Measurements from ENCODE around the gene NUP214.

The NUP214 gene

DNA sequence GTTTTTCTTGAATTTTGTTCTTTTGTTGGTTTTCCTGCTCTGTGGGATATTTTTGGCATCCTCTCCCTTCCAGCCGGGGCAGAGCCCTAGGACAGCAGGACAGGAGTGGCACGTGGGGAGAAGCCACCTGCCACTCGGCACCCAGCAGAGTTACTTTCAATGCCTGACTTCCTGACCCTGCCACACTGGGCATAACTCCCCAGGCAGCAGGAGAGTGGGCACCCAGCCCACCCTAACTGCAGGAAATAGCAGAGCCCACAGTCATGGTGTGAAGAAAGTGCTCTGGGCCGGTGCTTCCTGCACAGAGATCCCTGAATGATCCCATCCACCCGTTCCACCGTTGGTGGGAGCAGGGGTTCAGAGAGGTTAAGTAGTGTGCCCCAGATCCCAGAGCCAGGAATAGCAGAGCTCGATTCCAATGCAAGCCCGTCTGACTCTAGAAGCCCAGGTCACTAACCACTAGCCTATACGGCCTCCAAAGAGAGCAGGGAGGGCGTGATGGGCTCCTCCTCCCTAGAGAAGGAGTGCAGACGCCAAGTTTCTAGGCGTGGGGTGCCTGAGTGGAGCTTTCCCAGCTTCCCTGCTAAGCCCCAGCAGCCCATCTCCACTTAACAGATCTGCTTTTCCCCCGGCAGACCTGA is 8.1 kb upstream of the NUP214 start:
- Histone ChIP-seq H2BK15ac (replicated peaks; ENCODE audit: low read depth) (no peak overlapping the region), H4K5ac (ENCODE audit: low read length) (no peak overlapping the region), H2BK120ac (ENCODE audit: low read depth, low read length) (no peak overlapping the region), H2AK5ac (ENCODE audit: low read length) (no peak overlapping the region), H2BK5ac (ENCODE audit: low read length) (no peak overlapping the region), H3K4me2 (ENCODE audit: low read length) (no peak overlapping the region), H3K79me2 (ENCODE audit: control insufficient read depth, insufficient read depth, low read length) (no peaks in the 10 kb centered on the region), H3K4me1 (ENCODE audit: control insufficient read depth, low read depth, low read length) (no peaks in the 10 kb centered on the region), H3K27ac (ENCODE audit: low read depth, low read length) (no peak overlapping the region), H3K56ac (ENCODE audit: low read length) (no peak overlapping the region), H3K23ac (ENCODE audit: low read length) (no peak overlapping the region), H3K79me1 (ENCODE audit: low read length) (no peaks in the 10 kb centered on the region), H4K8ac (ENCODE audit: low read depth, low read length) (no peak overlapping the region), H3K27me3 (ENCODE audit: insufficient read depth, low read length, poor library complexity) (no peaks in the 10 kb centered on the region), H3K4ac (ENCODE audit: low read depth, low read length) (no peak overlapping the region), H3K18ac (ENCODE audit: low read length) (no peak overlapping the region), H3K4me3 (ENCODE audit: low read length) (no peak overlapping the region), H3K36me3 (ENCODE audit: control insufficient read depth, insufficient read depth, low read length) (peaks cover 7% of the 10 kb centered on the region), H3K9ac (ENCODE audit: low read length) (no peak overlapping the region)
- DNase-seq, result no peak
- WGBS (ENCODE audit: extremely low coverage, insufficient coverage, low lambda C conversion rate), result no CpG with 5 or more reads among the region's 13 CpGs

DNA sequence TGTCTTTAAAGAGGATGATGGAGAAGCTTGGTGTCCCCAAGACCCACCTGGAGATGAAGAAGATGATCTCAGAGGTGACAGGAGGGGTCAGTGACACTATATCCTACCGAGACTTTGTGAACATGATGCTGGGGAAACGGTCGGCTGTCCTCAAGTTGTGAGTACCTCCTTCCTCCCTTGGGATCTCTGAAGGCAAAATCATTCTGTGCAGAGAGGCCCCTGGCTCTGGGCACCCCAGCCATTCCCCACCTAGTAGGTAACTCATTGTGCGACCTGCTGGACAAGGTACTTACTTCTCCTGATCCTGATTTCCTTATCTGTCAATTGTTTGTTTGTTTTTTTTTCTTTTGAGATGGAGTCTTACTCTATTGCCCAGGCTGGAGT is 7.6 kb upstream of the NUP214 start:
- Histone ChIP-seq H4K8ac (ENCODE audit: low read depth, low read length) (no peak overlapping the region), H2BK5ac (ENCODE audit: low read length) (no peak overlapping the region), H3K79me1 (ENCODE audit: low read length) (no peaks in the 10 kb centered on the region), H3K27ac (ENCODE audit: low read depth, low read length) (no peak overlapping the region), H2BK15ac (replicated peaks; ENCODE audit: low read depth) (no peak overlapping the region), H3K79me2 (ENCODE audit: control insufficient read depth, insufficient read depth, low read length) (no peaks in the 10 kb centered on the region), H3K18ac (ENCODE audit: low read length) (no peak overlapping the region), H2AK5ac (ENCODE audit: low read length) (no peak overlapping the region), H3K36me3 (ENCODE audit: control insufficient read depth, insufficient read depth, low read length) (peaks cover 5% of the 10 kb centered on the region), H3K4ac (ENCODE audit: low read depth, low read length) (no peak overlapping the region), H3K56ac (ENCODE audit: low read length) (no peak overlapping the region), H3K23ac (ENCODE audit: low read length) (no peak overlapping the region), H3K9ac (ENCODE audit: low read length) (no peak overlapping the region), H2BK120ac (ENCODE audit: low read depth, low read length) (no peak overlapping the region), H3K4me1 (ENCODE audit: control insufficient read depth, low read depth, low read length) (no peaks in the 10 kb centered on the region), H3K4me3 (ENCODE audit: low read length) (no peak overlapping the region), H4K5ac (ENCODE audit: low read length) (no peak overlapping the region), H3K4me2 (ENCODE audit: low read length) (no peak overlapping the region), H3K27me3 (ENCODE audit: insufficient read depth, low read length, poor library complexity) (no peaks in the 10 kb centered on the region)
- no peak for DNase-seq
- WGBS (ENCODE audit: extremely low coverage, insufficient coverage, low lambda C conversion rate), result no CpG with 5 or more reads among the region's 4 CpGs

DNA sequence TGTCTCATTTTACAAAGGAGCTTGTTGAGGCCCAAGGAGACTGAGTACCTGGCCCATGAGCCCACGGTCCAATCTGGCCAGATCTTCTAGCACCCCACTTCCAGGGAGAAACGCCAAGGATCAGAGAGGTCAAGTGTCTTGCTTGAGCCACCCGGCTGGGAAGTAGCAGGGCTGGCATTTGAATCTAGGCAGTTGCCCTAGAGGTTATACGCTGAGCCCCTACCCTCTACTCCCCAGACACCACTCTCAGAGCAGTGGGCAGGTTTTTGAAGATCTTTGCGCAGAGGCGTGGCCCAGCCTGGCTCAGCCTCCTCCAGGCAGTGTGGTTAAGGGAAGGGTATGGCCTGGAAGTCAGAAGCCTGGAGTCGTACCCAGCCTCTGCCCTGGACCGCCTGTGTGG is 5.8 kb upstream of the NUP214 start:
- peaks cover 5% of the 10 kb centered on the region for H3K36me3 ChIP-seq (ENCODE audit: control insufficient read depth, insufficient read depth, low read length)
- no peak overlapping the region for H3K4me3 ChIP-seq (ENCODE audit: low read length)
- H3K56ac ChIP-seq (ENCODE audit: low read length), result no peak overlapping the region
- no peaks in the 10 kb centered on the region for H3K79me1 ChIP-seq (ENCODE audit: low read length)
- no peak overlapping the region for H2BK5ac ChIP-seq (ENCODE audit: low read length)
- H3K18ac ChIP-seq (ENCODE audit: low read length), result no peak overlapping the region
- no peak overlapping the region for H2BK120ac ChIP-seq (ENCODE audit: low read depth, low read length)
- H3K23ac ChIP-seq (ENCODE audit: low read length), result no peak overlapping the region
- H3K4me2 ChIP-seq (ENCODE audit: low read length), result no peak overlapping the region
- no CpG with 5 or more reads among the region's 8 CpGs for WGBS (ENCODE audit: extremely low coverage, insufficient coverage, low lambda C conversion rate)
- H3K4me1 ChIP-seq (ENCODE audit: control insufficient read depth, low read depth, low read length), result no peaks in the 10 kb centered on the region
- no peak overlapping the region for H4K5ac ChIP-seq (ENCODE audit: low read length)
- H2BK15ac ChIP-seq (replicated peaks; ENCODE audit: low read depth), result no peak overlapping the region
- H3K27me3 ChIP-seq (ENCODE audit: insufficient read depth, low read length, poor library complexity), result no peaks in the 10 kb centered on the region
- no peak overlapping the region for H3K9ac ChIP-seq (ENCODE audit: low read length)
- H3K79me2 ChIP-seq (ENCODE audit: control insufficient read depth, insufficient read depth, low read length), result no peaks in the 10 kb centered on the region
- no peak overlapping the region for H3K27ac ChIP-seq (ENCODE audit: low read depth, low read length)
- no peak overlapping the region for H4K8ac ChIP-seq (ENCODE audit: low read depth, low read length)
- no peak overlapping the region for H2AK5ac ChIP-seq (ENCODE audit: low read length)
- DNase-seq, result no peak
- no peak overlapping the region for H3K4ac ChIP-seq (ENCODE audit: low read depth, low read length)

DNA sequence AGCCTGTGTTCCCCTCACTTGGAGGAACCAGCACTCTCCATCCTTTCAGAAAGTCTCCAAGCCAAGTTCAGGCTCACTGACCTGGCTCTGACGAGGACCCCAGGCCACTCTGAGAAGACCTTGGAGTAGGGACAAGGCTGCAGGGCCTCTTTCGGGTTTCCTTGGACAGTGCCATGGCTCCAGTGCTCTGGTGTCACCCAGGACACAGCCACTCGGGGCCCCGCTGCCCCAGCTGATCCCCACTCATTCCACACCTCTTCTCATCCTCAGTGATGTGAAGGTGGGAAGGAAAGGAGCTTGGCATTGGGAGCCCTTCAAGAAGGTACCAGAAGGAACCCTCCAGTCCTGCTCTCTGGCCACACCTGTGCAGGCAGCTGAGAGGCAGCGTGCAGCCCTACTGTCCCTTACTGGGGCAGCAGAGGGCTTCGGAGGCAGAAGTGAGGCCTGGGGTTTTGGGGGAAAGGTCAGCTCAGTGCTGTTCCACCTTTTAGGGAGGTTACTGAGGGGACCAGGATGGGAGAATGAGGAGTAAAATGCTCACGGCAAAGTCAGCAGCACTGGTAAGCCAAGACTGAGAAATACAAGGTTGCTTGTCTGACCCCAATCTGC is 4.7 kb upstream of the NUP214 start:
- Histone ChIP-seq H3K4me1 (ENCODE audit: control insufficient read depth, low read depth, low read length) (no peaks in the 10 kb centered on the region), H4K8ac (ENCODE audit: low read depth, low read length) (no peak overlapping the region), H2BK15ac (replicated peaks; ENCODE audit: low read depth) (no peak overlapping the region), H2AK5ac (ENCODE audit: low read length) (no peak overlapping the region), H3K4me2 (ENCODE audit: low read length) (no peak overlapping the region), H2BK120ac (ENCODE audit: low read depth, low read length) (no peak overlapping the region), H3K27me3 (ENCODE audit: insufficient read depth, low read length, poor library complexity) (no peaks in the 10 kb centered on the region), H3K23ac (ENCODE audit: low read length) (no peak overlapping the region), H3K4me3 (ENCODE audit: low read length) (no peak overlapping the region), H2BK5ac (ENCODE audit: low read length) (no peak overlapping the region), H3K27ac (ENCODE audit: low read depth, low read length) (no peak overlapping the region), H3K9ac (ENCODE audit: low read length) (no peak overlapping the region), H4K5ac (ENCODE audit: low read length) (no peak overlapping the region), H3K79me1 (ENCODE audit: low read length) (peaks cover 2% of the 10 kb centered on the region), H3K79me2 (ENCODE audit: control insufficient read depth, insufficient read depth, low read length) (peaks cover 2% of the 10 kb centered on the region), H3K56ac (ENCODE audit: low read length) (no peak overlapping the region), H3K4ac (ENCODE audit: low read depth, low read length) (no peak overlapping the region), H3K18ac (ENCODE audit: low read length) (no peak overlapping the region), H3K36me3 (ENCODE audit: control insufficient read depth, insufficient read depth, low read length) (peaks cover 5% of the 10 kb centered on the region)
- WGBS (ENCODE audit: extremely low coverage, insufficient coverage, low lambda C conversion rate), result no CpG with 5 or more reads among the region's 7 CpGs
- no peak for DNase-seq

DNA sequence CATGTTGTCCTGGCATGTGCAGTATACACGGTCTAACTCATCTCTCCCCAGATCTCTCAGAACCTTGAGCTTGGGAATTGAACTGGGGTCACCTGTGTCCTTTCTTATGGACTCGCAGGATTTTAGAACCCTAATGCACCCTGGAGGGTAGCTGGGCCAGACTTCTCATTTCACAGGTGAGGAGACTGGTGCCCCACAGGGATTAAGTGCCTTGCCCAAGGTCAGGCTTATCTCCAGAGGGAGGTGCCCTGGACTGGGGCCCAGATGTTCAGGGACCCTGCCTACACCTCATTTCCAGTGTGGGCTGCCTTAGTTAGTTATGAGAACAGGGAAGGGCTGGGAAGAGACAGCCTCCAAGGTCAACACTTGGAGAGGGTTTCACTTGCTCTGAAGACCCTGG is 4.0 kb upstream of the NUP214 start:
- Histone ChIP-seq H4K5ac (ENCODE audit: low read length) (no peak overlapping the region), H3K4ac (ENCODE audit: low read depth, low read length) (no peak overlapping the region), H3K4me3 (ENCODE audit: low read length) (no peak overlapping the region), H2BK120ac (ENCODE audit: low read depth, low read length) (no peak overlapping the region), H3K56ac (ENCODE audit: low read length) (no peak overlapping the region), H3K27ac (ENCODE audit: low read depth, low read length) (no peak overlapping the region), H3K36me3 (ENCODE audit: control insufficient read depth, insufficient read depth, low read length) (peaks cover 5% of the 10 kb centered on the region), H3K4me2 (ENCODE audit: low read length) (no peak overlapping the region), H2BK5ac (ENCODE audit: low read length) (no peak overlapping the region), H3K18ac (ENCODE audit: low read length) (no peak overlapping the region), H3K23ac (ENCODE audit: low read length) (no peak overlapping the region), H3K9ac (ENCODE audit: low read length) (no peak overlapping the region), H2BK15ac (replicated peaks; ENCODE audit: low read depth) (no peak overlapping the region), H3K4me1 (ENCODE audit: control insufficient read depth, low read depth, low read length) (no peaks in the 10 kb centered on the region), H3K79me1 (ENCODE audit: low read length) (peaks cover 8% of the 10 kb centered on the region), H3K79me2 (ENCODE audit: control insufficient read depth, insufficient read depth, low read length) (peaks cover 8% of the 10 kb centered on the region), H3K27me3 (ENCODE audit: insufficient read depth, low read length, poor library complexity) (no peaks in the 10 kb centered on the region), H2AK5ac (ENCODE audit: low read length) (no peak overlapping the region), H4K8ac (ENCODE audit: low read depth, low read length) (no peak overlapping the region)
- WGBS (ENCODE audit: extremely low coverage, insufficient coverage, low lambda C conversion rate), result no CpG with 5 or more reads among the region's 2 CpGs
- DNase-seq, result no peak

DNA sequence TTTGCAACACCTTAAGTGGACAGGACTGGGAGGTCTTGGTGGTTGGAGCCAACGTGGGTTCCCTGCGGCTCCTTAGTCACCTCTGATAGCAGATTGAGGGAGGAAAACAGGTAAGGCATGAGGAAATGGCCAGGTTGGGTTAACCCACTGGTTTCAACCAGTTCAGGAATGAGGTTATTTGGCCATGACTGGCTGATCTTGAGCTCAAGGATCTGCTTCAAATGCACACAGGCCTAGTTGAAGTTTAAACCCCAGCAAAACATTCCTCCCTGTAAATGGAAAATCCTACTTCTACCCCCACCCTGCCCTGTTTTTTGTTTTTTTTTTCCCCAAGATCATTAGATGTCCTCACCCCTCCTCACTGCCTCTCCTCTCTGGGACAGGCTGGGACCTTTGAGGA is 3.2 kb upstream of the NUP214 start:
- whole genome bisulfite sequencing (ENCODE audit: extremely low coverage, insufficient coverage, low lambda C conversion rate), result no CpG with 5 or more reads among the region's 2 CpGs
- peaks cover 5% of the 10 kb centered on the region for H3K36me3 ChIP-seq (ENCODE audit: control insufficient read depth, insufficient read depth, low read length)
- H3K56ac ChIP-seq (ENCODE audit: low read length), result no peak overlapping the region
- H3K23ac ChIP-seq (ENCODE audit: low read length), result no peak overlapping the region
- H4K5ac ChIP-seq (ENCODE audit: low read length), result no peak overlapping the region
- no peak overlapping the region for H2BK5ac ChIP-seq (ENCODE audit: low read length)
- H3K79me1 ChIP-seq (ENCODE audit: low read length), result peaks cover 11% of the 10 kb centered on the region
- H2AK5ac ChIP-seq (ENCODE audit: low read length), result no peak overlapping the region
- H3K4me1 ChIP-seq (ENCODE audit: control insufficient read depth, low read depth, low read length), result no peaks in the 10 kb centered on the region
- no peak for DNase-seq
- no peak overlapping the region for H2BK120ac ChIP-seq (ENCODE audit: low read depth, low read length)
- no peak overlapping the region for H3K27ac ChIP-seq (ENCODE audit: low read depth, low read length)
- no peak overlapping the region for H3K4ac ChIP-seq (ENCODE audit: low read depth, low read length)
- H3K79me2 ChIP-seq (ENCODE audit: control insufficient read depth, insufficient read depth, low read length), result peaks cover 13% of the 10 kb centered on the region
- no peak overlapping the region for H3K4me3 ChIP-seq (ENCODE audit: low read length)
- H3K4me2 ChIP-seq (ENCODE audit: low read length), result no peak overlapping the region
- no peaks in the 10 kb centered on the region for H3K27me3 ChIP-seq (ENCODE audit: insufficient read depth, low read length, poor library complexity)
- H3K9ac ChIP-seq (ENCODE audit: low read length), result no peak overlapping the region
- H2BK15ac ChIP-seq (replicated peaks; ENCODE audit: low read depth), result no peak overlapping the region
- no peak overlapping the region for H3K18ac ChIP-seq (ENCODE audit: low read length)
- no peak overlapping the region for H4K8ac ChIP-seq (ENCODE audit: low read depth, low read length)
